GM12878 (cell line): ENCODE results near the gene NOL7. TPM values are rescaled to one million over a fixed set of nuclear protein-coding genes. Genes with fewer than 3 reads are reported as not detected.

Experiments used
- BCLAF1 ChIP-seq: fragments of 450-650 bp; IDR thresholded peaks from 2 replicates; pipeline ENCODE4 v1.6.1; 2017; ENCODE audit warnings: antibody characterized with exemption, mild to moderate bottlenecking, moderate library complexity
- BRCA1 ChIP-seq: IDR thresholded peaks from 2 replicates; pipeline ENCODE4 v1.6.1; 2011; ENCODE audit warnings: low read depth, low read length, improper control_type of control experiment
- E4F1 ChIP-seq: fragments of 450-650 bp; IDR thresholded peaks from 2 replicates; pipeline ENCODE4 v1.6.1; 2018; ENCODE audit warnings: borderline replicate concordance, mild to moderate bottlenecking; ENCODE audit not compliant: partially characterized antibody
- EED ChIP-seq: sonication (generic); IDR thresholded peaks from 2 replicates; pipeline ENCODE4 v1.6.1; 2016; ENCODE audit warnings: antibody characterized with exemption, low read depth
- EP300 ChIP-seq, 2 experiments: fragments of 150-350 bp in 1 of 2; IDR thresholded peaks; 2 replicates each; pipeline ENCODE4 v1.6.1; 2011 to 2012; ENCODE audit warnings: low read depth in 2 of 2, low read length in 2 of 2, borderline replicate concordance in 1 of 2, improper control_type of control experiment in 1 of 2, inconsistent platforms in 1 of 2; ENCODE audit not compliant: control insufficient read depth in 1 of 2
- FOXM1 ChIP-seq: IDR thresholded peaks from 2 replicates; pipeline ENCODE4 v1.6.1; 2012; ENCODE audit warnings: low read depth, mild to moderate bottlenecking, inconsistent platforms, low read length, moderate library complexity
- HSF1 ChIP-seq: fragments of 150-350 bp; IDR thresholded peaks from 2 replicates; pipeline ENCODE4 v1.6.1; 2014; ENCODE audit warnings: mild to moderate bottlenecking, low read depth, low read length
- MEF2B ChIP-seq: fragments of 450-650 bp; IDR thresholded peaks from 2 replicates; pipeline ENCODE4 v1.6.1; 2018; ENCODE audit warnings: mild to moderate bottlenecking, moderate library complexity; ENCODE audit not compliant: partially characterized antibody, poor library complexity, severe bottlenecking
- NR2C1 ChIP-seq: fragments of 450-650 bp; IDR thresholded peaks from 2 replicates; pipeline ENCODE4 v1.6.1; 2017; ENCODE audit warnings: antibody characterized with exemption, mild to moderate bottlenecking, moderate library complexity
- NRF1 ChIP-seq: conservative IDR thresholded peaks from 2 replicates; pipeline ENCODE4 v1.6.1; 2011; ENCODE audit warnings: mild to moderate bottlenecking, low read depth, low read length, improper control_type of control experiment
- SREBF1 ChIP-seq: IDR thresholded peaks from 2 replicates; pipeline ENCODE4 v1.6.1; 2012; ENCODE audit warnings: mild to moderate bottlenecking, low read length
- TCF3 ChIP-seq: IDR thresholded peaks from 2 replicates; pipeline ENCODE4 v1.6.1; 2012; ENCODE audit warnings: low read depth, mild to moderate bottlenecking, low read length, borderline replicate concordance; ENCODE audit not compliant: insufficient read depth
- YY1 ChIP-seq: IDR thresholded peaks from 2 replicates; pipeline ENCODE4 v1.6.1; 2011; ENCODE audit warnings: low read depth, mild to moderate bottlenecking, low read length
- ZBTB33 ChIP-seq: fragments of 450-650 bp; IDR thresholded peaks from 2 replicates; pipeline ENCODE4 v1.6.1; 2017; ENCODE audit warnings: mild to moderate bottlenecking
- ZBTB4 ChIP-seq: fragments of 450-650 bp; formaldehyde crosslinking; IDR thresholded peaks from 2 replicates; pipeline ENCODE4 v1.4.0; 2022; ENCODE audit warnings: mild to moderate bottlenecking, moderate library complexity
- ZNF622 ChIP-seq: fragments of 450-650 bp; IDR thresholded peaks from 2 replicates; pipeline ENCODE4 v1.6.1; 2017; ENCODE audit warnings: mild to moderate bottlenecking, inconsistent platforms
- polyA plus RNA-seq, 11 experiments: library from polyadenylated mRNA; depleted of rRNA in 4 of 11; unstranded in 6 of 11; stranded (reverse) in 5 of 11; fragments of >200 nt; fragmentation: Nextera tagmentation in 4 of 11; fragmentation: Illumina TruSeq in 1 of 11; extraction: Ambion mirVana in 4 of 11; extraction: Trizol in 1 of 11; gene quantifications; 1 replicate in 1 of 11; 2 replicates in 10 of 11; pipeline versions ENCODE4 v1.2.1 to v1.2.3, GENCODE V29; 2011 to 2016; ENCODE audit warnings: inconsistent platforms in 2 of 11, missing spikeins in 2 of 11, low read depth in 1 of 11
- total RNA-seq, 4 experiments: library from RNA; depleted of rRNA in 3 of 4; stranded (reverse); fragments of >200 nt in 3 of 4; fragmentation: Illumina TruSeq in 1 of 4; extraction: Trizol in 1 of 4; gene quantifications; 2 replicates each; pipeline versions ENCODE4 v1.2.1 to v1.2.3, GENCODE V29; 2013 to 2021

NOL7 gene
- total and polyA plus RNA-seq, 10 of the 15 experiments (the other 5 are each of a cell fraction or from before 2014, with no cell fraction given), result 12.2 to 222 (median 86.2) TPM

- 0 out of 2 replicates have a peak, but pooled peaks have one; percentile 40 for TF ChIP-seq YY1
- TF ChIP-seq HSF1, result no peak
- no peak for TF ChIP-seq MEF2B
- no peak for TF ChIP-seq ZBTB33
- TF ChIP-seq FOXM1, result no peak
- no peak for TF ChIP-seq E4F1
- TF ChIP-seq EP300 (IDR thresholded peaks at IDR 0.05; ENCODE audit: borderline replicate concordance in 1 of 2, control insufficient read depth in 1 of 2, low read depth in 2 of 2, low read length in 2 of 2), result peak in 1 of 2 experiments; percentile 45; a peak in 1 of 4 replicates
- TF ChIP-seq SREBF1, result no peak
- no peak for TF ChIP-seq EED
- no peak for TF ChIP-seq ZNF622
- TF ChIP-seq BRCA1, result peak; percentile 78
- peak; percentile 83 for TF ChIP-seq NRF1
- peak; percentile 41; the same call in 1 of the 2 replicates for TF ChIP-seq TCF3
- TF ChIP-seq NR2C1, result 0 out of 2 replicates have a peak, but pooled peaks have one; percentile 29
- TF ChIP-seq ZBTB4, result no peak
- TF ChIP-seq BCLAF1, result peak; percentile 52; the same call in 1 of the 2 replicates
Measured at GRCh38 chr6:13574149-13574570, 41.0 kb upstream of the NOL7 start (continued).
